Neural cell (in vitro differentiated cells): ENCODE data around the gene KCNT1. TPM values are rescaled to one million over a fixed set of nuclear protein-coding genes. Genes with fewer than 3 reads are reported as not detected.

Source experiments
- H2AFZ ChIP-seq: fragments of 200-600, 300-800 bp; sonication (generic), shearing (Covaris generic); 2 replicates; pipeline ENCODE4 v1.6.0; 2014; ENCODE audit warnings: low read depth, mild to moderate bottlenecking, antibody characterized with exemption, low read length, moderate library complexity
- H3F3A ChIP-seq: fragments of 200-600 bp; shearing (Covaris generic); 2 replicates; pipeline ENCODE4 v1.6.1; 2016; ENCODE audit warnings: mild to moderate bottlenecking, moderate library complexity, mixed read lengths, antibody characterized with exemption, low read length; ENCODE audit not compliant: insufficient read depth, poor library complexity, severe bottlenecking
- H3K27ac ChIP-seq: fragments of 200-600, 300-800 bp; sonication (generic), shearing (Covaris generic); 2 replicates; pipeline ENCODE4 v1.5.1; 2014; ENCODE audit warnings: mild to moderate bottlenecking, low read length, moderate library complexity
- H3K27me3 ChIP-seq: fragments of 300-800, 200-600 bp; sonication (generic), shearing (Covaris generic); 2 replicates; pipeline ENCODE4 v1.6.0; 2014; ENCODE audit warnings: mild to moderate bottlenecking, low read depth, low read length, moderate library complexity; ENCODE audit not compliant: insufficient read depth
- H3K36me3 ChIP-seq: fragments of 300-800, 200-600 bp; sonication (generic), shearing (Covaris generic); 2 replicates; pipeline ENCODE4 v1.5.1; 2014; ENCODE audit warnings: mild to moderate bottlenecking, antibody characterized with exemption, low read length, moderate library complexity; ENCODE audit not compliant: insufficient read depth
- H3K4me2 ChIP-seq: fragments of 300-800, 200-600 bp; sonication (generic), shearing (Covaris generic); 2 replicates; pipeline ENCODE4 v1.6.0; 2014; ENCODE audit warnings: mild to moderate bottlenecking, low read length
- H3K4me3 ChIP-seq: fragments of 300-800, 200-600 bp; sonication (generic), shearing (Covaris generic); 2 replicates; pipeline ENCODE4 v1.5.1; 2014; ENCODE audit warnings: mild to moderate bottlenecking, low read length, moderate library complexity
- H3K79me2 ChIP-seq: fragments of 200-600 bp; shearing (Covaris generic); replicated peaks from 2 replicates; pipeline ENCODE4 v1.6.0; 2014; ENCODE audit warnings: mild to moderate bottlenecking, low read length, moderate library complexity; ENCODE audit not compliant: insufficient read depth
- H3K9ac ChIP-seq: fragments of 300-800, 200-600 bp; sonication (generic), shearing (Covaris generic); 2 replicates; pipeline ENCODE4 v1.6.1; 2016; ENCODE audit warnings: mild to moderate bottlenecking, low read length, mixed read lengths
- H3K9me2 ChIP-seq: fragments of 200-600 bp; shearing (Covaris generic); 2 replicates; pipeline ENCODE4 v1.6.1; 2016; ENCODE audit warnings: mild to moderate bottlenecking, low read length, mixed read lengths; ENCODE audit not compliant: insufficient read depth
- H3K9me3 ChIP-seq: fragments of 200-600, 300-800 bp; sonication (generic), shearing (Covaris generic); 2 replicates; pipeline ENCODE4 v1.6.1; 2016; ENCODE audit warnings: mild to moderate bottlenecking, mixed run types, low read length, moderate library complexity, mixed read lengths
- H4K20me1 ChIP-seq: fragments of 200-600 bp; shearing (Covaris generic); 2 replicates; pipeline ENCODE4 v1.6.1; 2016; ENCODE audit warnings: mild to moderate bottlenecking, mixed run types; ENCODE audit not compliant: insufficient read depth
- EP300 ChIP-seq: fragments of 450-650 bp; conservative IDR thresholded peaks from 2 replicates; pipeline ENCODE4 v1.6.1; 2014; ENCODE audit warnings: antibody characterized with exemption, mild to moderate bottlenecking, moderate library complexity; ENCODE audit not compliant: poor library complexity, severe bottlenecking
- EZH2 ChIP-seq: fragments of 200-600, 300-800 bp; shearing (Covaris generic), sonication (generic); IDR thresholded peaks from 2 replicates; pipeline ENCODE4 v1.6.1; 2014; ENCODE audit warnings: antibody characterized with exemption, low read length, borderline replicate concordance, mild to moderate bottlenecking; ENCODE audit not compliant: insufficient read depth, poor library complexity, severe bottlenecking
- MXI1 ChIP-seq: fragments of 450-650 bp; conservative IDR thresholded peaks from 2 replicates; pipeline ENCODE4 v1.6.1; 2014; ENCODE audit warnings: antibody characterized with exemption, mild to moderate bottlenecking; ENCODE audit not compliant: poor library complexity, severe bottlenecking
- POLR2AphosphoS5 ChIP-seq: IDR thresholded peaks from 2 replicates; pipeline ENCODE4 v1.6.1; 2012
- RAD21 ChIP-seq: fragments of 450-650 bp; conservative IDR thresholded peaks from 2 replicates; pipeline ENCODE4 v1.6.1; 2014; ENCODE audit warnings: antibody characterized with exemption, mild to moderate bottlenecking, moderate library complexity
- REST ChIP-seq: IDR thresholded peaks from 2 replicates; pipeline ENCODE4 v1.6.1; 2012; ENCODE audit warnings: borderline replicate concordance
- SMC3 ChIP-seq: fragments of 450-650 bp; conservative IDR thresholded peaks from 2 replicates; pipeline ENCODE4 v1.6.1; 2014; ENCODE audit warnings: antibody characterized with exemption, mild to moderate bottlenecking, moderate library complexity; ENCODE audit not compliant: poor library complexity
- TAF1 ChIP-seq: IDR thresholded peaks from 2 replicates; pipeline ENCODE4 v1.6.1; 2012; ENCODE audit warnings: low read depth
- polyA minus RNA-seq: library from RNA; depleted of rRNA, polyadenylated mRNA; stranded (reverse); fragments of >200 nt; gene quantifications from 2 replicates; pipeline ENCODE4 v1.2.3, GENCODE V29; 2014
- polyA plus RNA-seq: library from polyadenylated mRNA; depleted of rRNA; stranded (reverse); fragments of >200 nt; gene quantifications from 2 replicates; pipeline ENCODE4 v1.2.3, GENCODE V29; 2014
- TF ChIP-seq, protein P1 (sequence below): fragments of 450-650 bp; IDR thresholded peaks from 2 replicates; pipeline ENCODE4 v1.5.1; 2014; ENCODE audit warnings: antibody characterized with exemption, mild to moderate bottlenecking, moderate library complexity; ENCODE audit not compliant: poor library complexity, severe bottlenecking

KCNT1 gene
- polyA plus RNA-seq (0.67 and 0.74 TPM in 2 replicates), polyA minus RNA-seq (0.24 and 0.58 TPM in 2 replicates)

DNA sequence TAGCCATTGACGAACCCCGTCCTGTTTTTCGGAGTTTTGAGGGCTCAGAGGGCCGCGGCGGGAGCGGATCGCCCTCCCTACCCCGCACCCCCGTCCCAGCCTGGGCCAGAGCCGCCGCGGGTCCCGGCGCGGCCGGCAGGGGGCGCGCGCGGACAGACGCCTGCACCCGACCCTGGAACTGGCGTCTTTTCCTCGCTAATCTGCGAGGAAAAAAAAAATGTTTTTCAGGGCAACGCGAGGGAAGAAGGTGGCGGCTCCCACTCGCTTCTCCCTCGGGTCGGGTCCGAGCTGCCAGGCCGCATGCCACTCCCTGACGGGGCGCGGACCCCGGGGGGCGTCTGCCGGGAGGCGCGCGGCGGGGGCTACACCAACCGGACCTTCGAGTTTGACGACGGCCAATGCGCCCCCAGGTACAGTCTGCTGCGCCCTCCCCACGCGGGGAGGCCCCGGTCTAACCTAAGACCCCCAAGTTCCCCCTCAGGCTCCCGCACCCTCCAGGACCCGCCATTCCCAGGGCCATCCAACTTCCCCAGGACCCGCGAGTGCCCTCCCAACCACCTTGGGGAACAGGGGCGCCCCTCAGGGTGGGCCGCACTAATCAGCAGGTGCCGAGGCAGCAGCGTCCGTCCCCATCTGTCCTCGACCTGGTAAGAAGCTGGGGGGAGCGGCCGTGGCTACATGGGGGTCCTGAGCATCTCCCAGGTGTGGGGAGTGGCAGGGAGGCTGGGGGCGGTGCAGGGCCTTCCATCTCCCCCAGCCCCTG lies at the start of gene KCNT1:
TSS of gene KCNT1 (plus strand) at position 227 of the 763 bp plus-strand sequence. CDS start at position 301, 74 bp downstream.
- H3K9me3 ChIP-seq: no peaks in the 10 kb centered on the region
- no peaks in the 10 kb centered on the region for H3K36me3 ChIP-seq
- TF ChIP-seq SMC3 (peak; percentile 68), EP300 (no peak), EZH2 (no peak), RAD21 (peak; percentile 68)
- TF ChIP-seq, protein P1, sequence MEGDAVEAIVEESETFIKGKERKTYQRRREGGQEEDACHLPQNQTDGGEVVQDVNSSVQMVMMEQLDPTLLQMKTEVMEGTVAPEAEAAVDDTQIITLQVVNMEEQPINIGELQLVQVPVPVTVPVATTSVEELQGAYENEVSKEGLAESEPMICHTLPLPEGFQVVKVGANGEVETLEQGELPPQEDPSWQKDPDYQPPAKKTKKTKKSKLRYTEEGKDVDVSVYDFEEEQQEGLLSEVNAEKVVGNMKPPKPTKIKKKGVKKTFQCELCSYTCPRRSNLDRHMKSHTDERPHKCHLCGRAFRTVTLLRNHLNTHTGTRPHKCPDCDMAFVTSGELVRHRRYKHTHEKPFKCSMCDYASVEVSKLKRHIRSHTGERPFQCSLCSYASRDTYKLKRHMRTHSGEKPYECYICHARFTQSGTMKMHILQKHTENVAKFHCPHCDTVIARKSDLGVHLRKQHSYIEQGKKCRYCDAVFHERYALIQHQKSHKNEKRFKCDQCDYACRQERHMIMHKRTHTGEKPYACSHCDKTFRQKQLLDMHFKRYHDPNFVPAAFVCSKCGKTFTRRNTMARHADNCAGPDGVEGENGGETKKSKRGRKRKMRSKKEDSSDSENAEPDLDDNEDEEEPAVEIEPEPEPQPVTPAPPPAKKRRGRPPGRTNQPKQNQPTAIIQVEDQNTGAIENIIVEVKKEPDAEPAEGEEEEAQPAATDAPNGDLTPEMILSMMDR: peak; percentile 82
- no peak within 1 kb of the TSS for H3K9ac ChIP-seq
- peaks cover 4% of the 10 kb centered on the region for H3K27me3 ChIP-seq
- H3K9me2 ChIP-seq: no peaks in the 10 kb centered on the region
- H3K4me3 ChIP-seq: peak within 1 kb of the TSS; percentile 51
- H2AFZ ChIP-seq: no peak within 1 kb of the TSS
- no peak within 1 kb of the TSS for H3K4me2 ChIP-seq
- no peaks in the 10 kb centered on the region for H3F3A ChIP-seq
- no peaks in the 10 kb centered on the region for H3K79me2 ChIP-seq
- no peak within 1 kb of the TSS for H3K27ac ChIP-seq
- no peaks in the 10 kb centered on the region for H4K20me1 ChIP-seq

DNA sequence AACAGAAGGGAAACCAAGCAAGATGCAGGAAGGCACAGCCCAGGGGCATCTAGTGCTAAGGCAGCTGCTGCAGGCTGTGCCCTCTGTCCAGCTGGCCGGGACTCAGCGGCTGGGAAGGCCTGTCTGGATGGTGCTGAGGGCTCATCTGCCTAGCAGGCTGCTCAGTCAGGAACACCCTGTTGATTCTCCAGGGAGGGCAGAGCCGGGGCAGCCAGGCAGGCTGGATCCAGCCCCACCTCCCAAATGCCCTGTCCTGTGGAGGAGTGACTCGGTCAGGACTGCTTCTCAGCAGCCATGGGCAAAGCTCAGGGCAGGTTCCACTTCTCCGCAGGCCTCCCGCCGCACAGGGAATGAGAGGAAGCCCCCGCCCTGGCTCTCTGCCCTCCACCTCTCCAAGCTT lies 46.7 kb upstream of the KCNT1 start:
- Histone ChIP-seq H3K27me3 (no peaks in the 10 kb centered on the region), H3K27ac (no peak overlapping the region), H3F3A (no peaks in the 10 kb centered on the region), H3K4me3 (no peak overlapping the region), H4K20me1 (no peaks in the 10 kb centered on the region), H3K36me3 (no peaks in the 10 kb centered on the region), H3K79me2 (no peaks in the 10 kb centered on the region), H3K4me2 (no peak overlapping the region), H2AFZ (no peak overlapping the region), H3K9me2 (no peaks in the 10 kb centered on the region), H3K9me3 (no peaks in the 10 kb centered on the region), H3K9ac (no peak overlapping the region)
- TF ChIP-seq, protein P1: no peak
- TF ChIP-seq SMC3 (no peak), EZH2 (no peak), MXI1 (no peak), RAD21 (no peak), REST (no peak), EP300 (no peak), POLR2AphosphoS5 (no peak), TAF1 (no peak)
